ENCODE results near the gene QSER1.
A peak's percentile ranks its signal among the peaks of the same experiment; 100 is the strongest.
"Not testable (repeated sequence)": the region's sequence is repeated elsewhere in the genome, so short reads cannot be mapped to it uniquely, and the experiment has no call there.

Gene QSER1

GRCh38 chr11:33006010-33006409 is 113.4 kb downstream of the QSER1 start:
- DNase-seq = no peak

GRCh38 chr11:33013755-33014154 is 121.1 kb downstream of the QSER1 start:
- no peak for DNase-seq

- DNase-seq = peak; percentile 80
These were observed 123.3 kb downstream of the QSER1 start, which contains the start of gene DEPDC7 for GRCh38 chr11:33015621-33016551. TSS of gene DEPDC7 (plus strand) at chr11:33015878. CDS start at chr11:33015956, 78 bp downstream.

GRCh38 chr11:33016654-33017053 is 124.0 kb downstream of the QSER1 start:
- DNase-seq = no peak

GRCh38 chr11:33017478-33017877 is 124.9 kb downstream of the QSER1 start:
- DNase-seq = no peak

GRCh38 chr11:33017965-33018364 is 125.4 kb downstream of the QSER1 start:
- DNase-seq = no peak

GRCh38 chr11:33018840-33019239 is 126.2 kb downstream of the QSER1 start:
- DNase-seq = no peak

GRCh38 chr11:33021501-33021900 is 128.9 kb downstream of the QSER1 start:
- no peak for DNase-seq

GRCh38 chr11:33021937-33022336 is 129.3 kb downstream of the QSER1 start:
- no peak for DNase-seq

- DNase-seq = no peak
These were observed 132.7 kb downstream of the QSER1 start for GRCh38 chr11:33025339-33025722.

- no peak for DNase-seq
These were observed 134.6 kb downstream of the QSER1 start for GRCh38 chr11:33027233-33027632.

- no peak for DNase-seq
These were observed 135.4 kb downstream of the QSER1 start for GRCh38 chr11:33027846-33028536.

GRCh38 chr11:33028537-33028914 is 135.9 kb downstream of the QSER1 start:
- no peak for DNase-seq

GRCh38 chr11:33029218-33029617 is 136.6 kb downstream of the QSER1 start:
- DNase-seq = not testable (repeated sequence)
